Keratinocyte (primary cell): ENCODE measurements around the gene GALNT3. TPM values are rescaled to one million over a fixed set of nuclear protein-coding genes. Genes with fewer than 3 reads are reported as not detected.

Source experiments
- DNase-seq: peaks from one replicate; pipeline ENCODE4 v3.0.0-alpha.2; 2011; ENCODE audit warnings: low read depth, missing footprints, low spot score
- FAIRE-seq: peaks from 2 replicates; lab custom pipeline; 2011; peaks lifted over from hg19 to GRCh38; lab: Jason Lieb, UNC
- H2AFZ ChIP-seq: 2 replicates; pipeline ENCODE4 v1.6.0; 2012; ENCODE audit warnings: low read length, control low read depth, inconsistent platforms; ENCODE audit not compliant: control insufficient read depth
- H3K27ac ChIP-seq: 2 replicates; pipeline ENCODE4 v1.5.1; 2011; ENCODE audit warnings: low read length; ENCODE audit not compliant: control insufficient read depth, insufficient read depth
- H3K27me3 ChIP-seq: 3 replicates; pipeline ENCODE4 v1.6.0; 2011; ENCODE audit warnings: low read length; ENCODE audit not compliant: control insufficient read depth, insufficient read depth; ENCODE audit errors: extremely low read depth
- H3K36me3 ChIP-seq, 2 experiments: 2 replicates in 1 of 2; 3 replicates in 1 of 2; pipeline ENCODE4 v1.5.1; 2011; ENCODE audit warnings: low read length in 2 of 2, mild to moderate bottlenecking in 1 of 2; ENCODE audit not compliant: control insufficient read depth in 2 of 2, insufficient read depth in 2 of 2; ENCODE audit errors: extremely low read depth in 1 of 2
- H3K4me1 ChIP-seq: 3 replicates; pipeline ENCODE4 v1.5.1; 2011; ENCODE audit warnings: low read length; ENCODE audit not compliant: control insufficient read depth, insufficient read depth; ENCODE audit errors: extremely low read depth
- H3K4me2 ChIP-seq: 3 replicates; pipeline ENCODE4 v1.6.0; 2011; ENCODE audit warnings: low read depth, low read length; ENCODE audit not compliant: control insufficient read depth, insufficient read depth; ENCODE audit errors: extremely low read depth
- H3K4me3 ChIP-seq, 3 experiments: fragments of 200-600 bp in 1 of 3; sonication (generic) in 1 of 3; 2 replicates in 2 of 3; 3 replicates in 1 of 3; pipeline ENCODE4 v1.5.1; 2011 to 2016; ENCODE audit warnings: low read length in 3 of 3, mild to moderate bottlenecking in 3 of 3, control low read depth in 2 of 3, inconsistent platforms in 1 of 3, low read depth in 1 of 3, mixed read lengths in 1 of 3, mixed run types in 1 of 3, moderate library complexity in 1 of 3; ENCODE audit not compliant: control insufficient read depth in 2 of 3, insufficient read depth in 2 of 3; ENCODE audit errors: extremely low read depth in 1 of 3
- H3K79me2 ChIP-seq: 2 replicates; pipeline ENCODE4 v1.6.0; 2012; ENCODE audit warnings: low read length; ENCODE audit not compliant: control insufficient read depth, insufficient read depth
- H3K9ac ChIP-seq: 3 replicates; pipeline ENCODE4 v1.6.0; 2011; ENCODE audit warnings: low read length; ENCODE audit not compliant: control insufficient read depth, insufficient read depth; ENCODE audit errors: extremely low read depth
- H3K9me1 ChIP-seq: 3 replicates; pipeline ENCODE4 v1.6.0; 2011; ENCODE audit warnings: low read length; ENCODE audit not compliant: control insufficient read depth, insufficient read depth; ENCODE audit errors: extremely low read depth
- H3K9me3 ChIP-seq: 2 replicates; pipeline ENCODE4 v1.5.1; 2012; ENCODE audit warnings: low read depth, low read length; ENCODE audit not compliant: control insufficient read depth
- H4K20me1 ChIP-seq: 3 replicates; pipeline ENCODE4 v1.6.0; 2011; ENCODE audit warnings: low read length; ENCODE audit not compliant: control insufficient read depth, insufficient read depth; ENCODE audit errors: extremely low read depth
- EZH2 ChIP-seq: IDR thresholded peaks from one replicate; pipeline ENCODE4 v1.6.1; 2012; ENCODE audit warnings: inconsistent platforms, mild to moderate bottlenecking, low read length, moderate library complexity
- dilution Hi-C: fragments of 300-500 bp; cut with MboI; formaldehyde crosslinking; loops from one replicate; pipeline ENCODE4 v1.7.0; 2020; ENCODE audit warnings: low sequenced_read_pairs; ENCODE audit not compliant: extremely low pct_ligation_motif_present
- polyA plus RNA-seq, 5 experiments: library from polyadenylated mRNA; depleted of rRNA in 3 of 5; stranded (reverse) in 3 of 5; stranded (forward) in 1 of 5; unstranded in 1 of 5; fragments of >200 nt; gene quantifications; 1 replicate in 1 of 5; 2 replicates in 3 of 5; 3 replicates in 1 of 5; pipeline versions ENCODE4 v1.2.1 to v1.2.3, GENCODE V29; 2011 to 2012; ENCODE audit warnings: missing spikeins in 2 of 5, low read depth in 1 of 5, low replicate concordance in 1 of 5
- TF ChIP-seq, protein P1 (sequence below), 3 experiments: IDR thresholded peaks in 1 of 3; conservative IDR thresholded peaks in 1 of 3; optimal IDR thresholded peaks in 1 of 3; 2 replicates in 2 of 3; 3 replicates in 1 of 3; pipeline versions ENCODE3 to v1.5.1; 2011; ENCODE audit warnings: low read length in 3 of 3, mild to moderate bottlenecking in 3 of 3, moderate library complexity in 2 of 3, control low read depth in 1 of 3, inconsistent platforms in 1 of 3; ENCODE audit not compliant: insufficient read depth in 2 of 3; ENCODE audit errors: extremely low read depth in 1 of 3

The GALNT3 gene
- polyA plus RNA-seq, 1 donor (not counting 4 experiments of a cell fraction or from before 2014, with no cell fraction given) = 70.3 TPM

DNA sequence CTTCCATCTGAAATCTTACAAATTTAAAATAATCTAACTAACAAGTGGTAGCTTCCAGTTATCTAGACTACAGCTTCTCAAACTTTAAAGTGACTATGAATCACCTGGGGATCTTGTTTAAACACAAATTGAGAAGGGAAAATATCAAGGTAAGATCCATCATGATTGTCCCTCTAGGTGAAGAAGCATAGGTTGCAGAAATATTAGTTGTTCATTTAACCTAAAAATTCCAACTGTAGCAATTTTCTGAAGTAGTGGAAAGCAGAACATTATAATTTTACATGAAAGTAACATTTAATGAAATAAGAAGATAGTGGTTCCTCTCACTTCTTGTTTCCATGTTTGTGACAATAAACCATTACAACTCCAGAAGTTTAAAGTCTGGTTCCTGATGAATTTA, 17.3 kb downstream of the GALNT3 start:
- Histone ChIP-seq H3K4me2 (no peak overlapping the region), H3K4me3 (no peak overlapping the region), H3K4me1 (peaks cover 6% of the 10 kb centered on the region), H4K20me1 (peaks cover 6% of the 10 kb centered on the region), H3K9me1 (no peaks in the 10 kb centered on the region), H3K9me3 (peaks cover 2% of the 10 kb centered on the region), H3K9ac (no peak overlapping the region), H3K27ac (no peak overlapping the region), H3K79me2 (peaks cover 99% of the 10 kb centered on the region), H2AFZ (no peak overlapping the region), H3K36me3 (peaks cover 7 to 16% of the 10 kb centered on the region in 2 experiments), H3K27me3 (no peaks in the 10 kb centered on the region)
- dilution Hi-C loops = no loop called here
- TF ChIP-seq EZH2 = no peak
- TF ChIP-seq, protein P1, sequence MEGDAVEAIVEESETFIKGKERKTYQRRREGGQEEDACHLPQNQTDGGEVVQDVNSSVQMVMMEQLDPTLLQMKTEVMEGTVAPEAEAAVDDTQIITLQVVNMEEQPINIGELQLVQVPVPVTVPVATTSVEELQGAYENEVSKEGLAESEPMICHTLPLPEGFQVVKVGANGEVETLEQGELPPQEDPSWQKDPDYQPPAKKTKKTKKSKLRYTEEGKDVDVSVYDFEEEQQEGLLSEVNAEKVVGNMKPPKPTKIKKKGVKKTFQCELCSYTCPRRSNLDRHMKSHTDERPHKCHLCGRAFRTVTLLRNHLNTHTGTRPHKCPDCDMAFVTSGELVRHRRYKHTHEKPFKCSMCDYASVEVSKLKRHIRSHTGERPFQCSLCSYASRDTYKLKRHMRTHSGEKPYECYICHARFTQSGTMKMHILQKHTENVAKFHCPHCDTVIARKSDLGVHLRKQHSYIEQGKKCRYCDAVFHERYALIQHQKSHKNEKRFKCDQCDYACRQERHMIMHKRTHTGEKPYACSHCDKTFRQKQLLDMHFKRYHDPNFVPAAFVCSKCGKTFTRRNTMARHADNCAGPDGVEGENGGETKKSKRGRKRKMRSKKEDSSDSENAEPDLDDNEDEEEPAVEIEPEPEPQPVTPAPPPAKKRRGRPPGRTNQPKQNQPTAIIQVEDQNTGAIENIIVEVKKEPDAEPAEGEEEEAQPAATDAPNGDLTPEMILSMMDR (optimal IDR thresholded peaks at IDR 0.05 in 1 of 3, IDR thresholded peaks at IDR 0.05 in 1 of 3, conservative IDR thresholded peaks at IDR 0.05 in 1 of 3; ENCODE audit: extremely low read depth in 1 of 3, insufficient read depth in 2 of 3, low read length in 3 of 3) = no peak
- FAIRE-seq (no peak), DNase-seq (no peak)

DNA sequence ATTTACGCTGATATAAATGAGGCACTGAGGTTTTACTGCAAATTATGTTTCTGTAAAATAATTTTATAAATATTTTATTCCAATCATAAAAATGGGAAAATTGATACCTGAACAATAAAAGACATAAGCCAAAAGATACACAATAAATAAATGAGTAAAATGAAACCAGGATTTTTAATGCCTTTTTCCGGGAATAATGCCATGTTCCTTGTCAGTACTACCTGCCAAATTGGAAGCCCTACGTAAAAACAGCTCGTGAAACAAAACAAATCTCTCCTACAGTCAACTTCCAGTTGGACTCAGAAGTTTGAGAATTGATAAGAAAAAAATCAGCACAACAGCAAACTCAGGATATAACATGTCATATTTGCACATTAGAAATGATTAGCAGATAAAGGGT, 18.0 kb downstream of the GALNT3 start:
- Histone ChIP-seq H3K4me2 (no peak overlapping the region), H3K36me3 (peaks cover 7 to 16% of the 10 kb centered on the region in 2 experiments), H3K9ac (no peak overlapping the region), H4K20me1 (peaks cover 6% of the 10 kb centered on the region), H3K4me3 (no peak overlapping the region), H3K9me1 (no peaks in the 10 kb centered on the region), H3K27me3 (no peaks in the 10 kb centered on the region), H3K4me1 (peaks cover 6% of the 10 kb centered on the region), H2AFZ (no peak overlapping the region), H3K9me3 (peaks cover 2% of the 10 kb centered on the region), H3K27ac (no peak overlapping the region), H3K79me2 (peaks cover 99% of the 10 kb centered on the region)
- no peak for TF ChIP-seq EZH2
- TF ChIP-seq, protein P1 (optimal IDR thresholded peaks at IDR 0.05 in 1 of 3, IDR thresholded peaks at IDR 0.05 in 1 of 3, conservative IDR thresholded peaks at IDR 0.05 in 1 of 3; ENCODE audit: extremely low read depth in 1 of 3, insufficient read depth in 2 of 3, low read length in 3 of 3) = no peak
- DNase-seq = no peak
- FAIRE-seq = no peak
- dilution Hi-C loops = no loop called here
